Measurements from ENCODE around the gene CCDC85C. TPM values are rescaled to one million over a fixed set of nuclear protein-coding genes. Genes with fewer than 3 reads are reported as not detected.

The CCDC85C gene
- total RNA-seq, 1 experiment from 2014 or later: 33.2 TPM

- Histone ChIP-seq H3K23me2 (ENCODE audit: insufficient read length, low read depth, low read length, poor library complexity, severe bottlenecking) (no peaks in the 10 kb centered on the region), H2BK5ac (ENCODE audit: insufficient read length, low read length) (no peak overlapping the region), H3K14ac (ENCODE audit: insufficient read depth, low read length) (peak overlapping the region; percentile 13; the same call in 1 of the 2 replicates), H4K91ac (ENCODE audit: insufficient read length, low read depth, low read length) (no peak overlapping the region), H3K23ac (ENCODE audit: insufficient read length, low read depth, low read length) (no peak overlapping the region), H3K79me2 (ENCODE audit: insufficient read depth, low read length) (no peaks in the 10 kb centered on the region; the same call in 1 of the 2 replicates), H3K18ac (ENCODE audit: insufficient read length, low read depth, low read length) (no peak overlapping the region), H2BK15ac (ENCODE audit: low read depth, low read length) (no peak overlapping the region), H2BK20ac (ENCODE audit: low read depth, low read length, poor library complexity, severe bottlenecking) (no peak overlapping the region), H2AK5ac (ENCODE audit: insufficient read length, low read length) (no peak overlapping the region), H2BK120ac (ENCODE audit: low read depth, low read length, poor library complexity, severe bottlenecking) (no peak overlapping the region), H2AFZ (ENCODE audit: low read length) (no peak overlapping the region), H3K79me1 (ENCODE audit: insufficient read depth, low read depth, low read length, poor library complexity, severe bottlenecking) (no peaks in the 10 kb centered on the region), H3K27me3 (ENCODE audit: insufficient read depth, low read length) (no peaks in the 10 kb centered on the region), H3K4ac (ENCODE audit: low read depth, low read length) (no peak overlapping the region), H3K9ac (ENCODE audit: extremely low read depth, insufficient read length, low read length) (no peak overlapping the region), H4K5ac (ENCODE audit: insufficient read length, low read depth, low read length) (no peak overlapping the region), H3K9me3 (ENCODE audit: control insufficient read depth, low read depth, low read length) (no peaks in the 10 kb centered on the region), H4K8ac (replicated peaks; ENCODE audit: insufficient read length, low read depth, low read length) (no peak overlapping the region), H4K20me1 (ENCODE audit: control insufficient read depth, insufficient read depth, insufficient read length) (no peaks in the 10 kb centered on the region), H3T11ph (ENCODE audit: low read length) (no peak overlapping the region), H3K4me2 (ENCODE audit: insufficient read depth, insufficient read length, low read length) (no peak overlapping the region), H3K4me1 (ENCODE audit: insufficient read depth, low read length) (peaks cover 7% of the 10 kb centered on the region; the same call in 1 of the 2 replicates), H3K27ac (ENCODE audit: insufficient read length, low read depth, low read length) (no peak overlapping the region), H3K56ac (ENCODE audit: insufficient read length, low read depth, low read length) (no peak overlapping the region), H2BK12ac (ENCODE audit: insufficient read length, low read depth, low read length) (no peak overlapping the region)
- Mint-ChIP-seq H3K4me1 (peaks cover 80 to 96% of the 10 kb centered on the region in 2 experiments), H3K27ac (peak overlapping the region in 2 of 3 experiments; percentile 32 to 58; a peak in 3 of 7 replicates), H3K9me3 (no peaks in the 10 kb centered on the region; a peak in 1 of 5 replicates), H3K36me3 (ENCODE audit: insufficient read depth in 1 of 3, low read depth in 3 of 3) (0 out of 7 replicates have a peak, but pooled peaks cover 0 to 1% (median 0%) of the 10 kb centered on the region in 3 experiments), H3K4me3 (peak overlapping the region in 1 of 2 experiments; percentile 19; a peak in 1 of 5 replicates), H3K27me3 (ENCODE audit: low read depth) (peaks cover 20% of the 10 kb centered on the region)
- DNase-seq: no peak
- no peak for TF ChIP-seq CTCF (conservative IDR thresholded peaks at IDR 0.05)
- WGBS (ENCODE audit: extremely low coverage, insufficient read length, low lambda C conversion rate): no CpG with 5 or more reads among the region's 18 CpGs
Observed at GRCh38 chr14:99572173-99572999, 31.6 kb downstream of the CCDC85C start.
